Liver (tissue), 3 donors: ENCODE data around the gene CAMSAP3.

Experiments used
- ATF3 ChIP-seq: IDR thresholded peaks from 2 replicates; pipeline ENCODE4 v1.6.1; 2016; ENCODE audit warnings: antibody characterized with exemption
- CTCF ChIP-seq: fragments of 150-350 bp; IDR thresholded peaks from 2 replicates; pipeline ENCODE4 v1.5.1; 2017; ENCODE audit warnings: improper control_type of control experiment, low read depth, low read length; ENCODE audit not compliant: missing input control
- FOXA1 ChIP-seq: IDR thresholded peaks from 2 replicates; pipeline ENCODE4 v1.6.1; 2016; ENCODE audit warnings: antibody characterized with exemption
- GABPA ChIP-seq, 2 donors: IDR thresholded peaks in 1 of 2; conservative IDR thresholded peaks in 1 of 2; 2 replicates each; pipeline ENCODE4 v1.6.1; 2016; ENCODE audit warnings: antibody characterized with exemption in 2 of 2, mild to moderate bottlenecking in 1 of 2, moderate library complexity in 1 of 2
- JUND ChIP-seq, 2 donors: IDR thresholded peaks; 2 replicates each; pipeline ENCODE4 v1.6.1; 2016; ENCODE audit warnings: antibody characterized with exemption in 2 of 2
- MAX ChIP-seq: IDR thresholded peaks from 2 replicates; pipeline ENCODE4 v1.6.1; 2016; ENCODE audit warnings: antibody characterized with exemption
- RAD21 ChIP-seq, 2 donors: IDR thresholded peaks; 2 replicates each; pipeline ENCODE4 v1.6.1; 2016; ENCODE audit warnings: antibody characterized with exemption in 2 of 2, mild to moderate bottlenecking in 2 of 2
- REST ChIP-seq: IDR thresholded peaks from 2 replicates; pipeline ENCODE4 v1.6.1; 2016; ENCODE audit warnings: antibody characterized with exemption, mild to moderate bottlenecking
- RXRA ChIP-seq, 2 donors: IDR thresholded peaks; 2 replicates each; pipeline ENCODE4 v1.6.1; 2017 to 2018; ENCODE audit warnings: antibody characterized with exemption in 2 of 2, mild to moderate bottlenecking in 1 of 2
- SP1 ChIP-seq: IDR thresholded peaks from 2 replicates; pipeline ENCODE4 v1.6.1; 2018; ENCODE audit warnings: antibody characterized with exemption, mild to moderate bottlenecking
- TAF1 ChIP-seq: conservative IDR thresholded peaks from 2 replicates; pipeline ENCODE4 v1.6.1; 2016; ENCODE audit warnings: antibody characterized with exemption, mild to moderate bottlenecking
- YY1 ChIP-seq: IDR thresholded peaks from 2 replicates; pipeline ENCODE4 v1.6.1; 2016; ENCODE audit warnings: antibody characterized with exemption, mild to moderate bottlenecking
- donor health status: healthy.
- donor health status: healthy.

GRCh38 chr19:7638802-7639465 lies 43.3 kb downstream of the CAMSAP3 start:
- TF ChIP-seq ATF3: no peak
- TF ChIP-seq JUND (IDR thresholded peaks at IDR 0.05): no peak
- no peak for TF ChIP-seq TAF1
- TF ChIP-seq CTCF: no peak
- TF ChIP-seq YY1: no peak
- TF ChIP-seq REST: no peak
- TF ChIP-seq SP1: no peak
- no peak for TF ChIP-seq MAX
- TF ChIP-seq RAD21 (IDR thresholded peaks at IDR 0.05): no peak
- TF ChIP-seq FOXA1: no peak
- no peak for TF ChIP-seq GABPA (IDR thresholded peaks at IDR 0.05 in 1 of 2, conservative IDR thresholded peaks at IDR 0.05 in 1 of 2)
- TF ChIP-seq RXRA (IDR thresholded peaks at IDR 0.05): no peak
